ENCODE results near the gene CCDC28B.

GRCh38 chr1:32170991-32171390 lies 29.4 kb upstream of the CCDC28B start:
- TF ChIP-seq CTCF (IDR thresholded peaks at IDR 0.05; ENCODE audit: poor library complexity, severe bottlenecking) (no peak), POLR2AphosphoS5 (IDR thresholded peaks at IDR 0.05) (no peak), EZH2 (IDR thresholded peaks at IDR 0.05; ENCODE audit: borderline replicate concordance, insufficient read depth, low read length, poor library complexity, severe bottlenecking) (no peak), TAF1 (IDR thresholded peaks at IDR 0.05; ENCODE audit: low read depth) (no peak), EP300 (conservative IDR thresholded peaks at IDR 0.05; ENCODE audit: poor library complexity, severe bottlenecking) (no peak), SMC3 (conservative IDR thresholded peaks at IDR 0.05; ENCODE audit: poor library complexity) (no peak), REST (IDR thresholded peaks at IDR 0.05; ENCODE audit: borderline replicate concordance) (no peak), MXI1 (conservative IDR thresholded peaks at IDR 0.05; ENCODE audit: poor library complexity, severe bottlenecking) (no peak)
